Putamen (tissue), 1 donor: Measurements from ENCODE around the gene STAG3.
"Not testable (repeated sequence)": the region's sequence is repeated elsewhere in the genome, so short reads cannot be mapped to it uniquely, and the experiment has no call there.

Experiments used
- DNase-seq: peaks from one replicate; pipeline ENCODE4 v3.0.0-alpha.2; 2016; ENCODE audit warnings: low spot score

Gene STAG3

DNA sequence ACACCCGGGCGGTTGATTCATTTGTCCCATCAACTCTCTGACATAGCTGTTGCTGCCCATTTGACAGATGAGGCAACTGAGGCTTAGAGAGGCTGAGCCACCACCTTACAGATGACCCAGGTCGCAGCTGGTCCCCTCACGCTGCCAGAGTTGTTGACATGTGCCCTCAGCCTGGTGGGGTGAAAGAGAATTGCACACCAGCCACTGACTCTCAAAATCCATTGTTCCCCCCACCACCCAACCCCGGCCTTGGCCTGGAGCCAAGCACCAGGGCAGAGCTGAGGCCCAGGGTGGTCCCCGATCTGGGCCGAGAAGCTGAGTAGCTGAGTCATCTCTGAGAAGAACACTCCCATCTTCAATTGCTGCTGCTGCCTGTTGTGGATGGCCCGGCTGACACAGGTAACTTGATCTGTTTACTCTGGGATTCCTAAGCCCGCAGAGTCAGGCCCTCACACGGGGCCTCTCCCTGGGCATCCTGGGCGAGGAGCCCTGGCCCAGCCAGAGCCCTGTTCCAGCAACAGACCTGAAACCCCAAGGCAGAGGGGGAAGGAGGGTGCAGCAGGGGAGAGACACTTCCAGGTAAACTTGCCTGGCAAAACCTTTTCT lies 69.5 kb downstream of the STAG3 start:
- DNase-seq: no peak

DNA sequence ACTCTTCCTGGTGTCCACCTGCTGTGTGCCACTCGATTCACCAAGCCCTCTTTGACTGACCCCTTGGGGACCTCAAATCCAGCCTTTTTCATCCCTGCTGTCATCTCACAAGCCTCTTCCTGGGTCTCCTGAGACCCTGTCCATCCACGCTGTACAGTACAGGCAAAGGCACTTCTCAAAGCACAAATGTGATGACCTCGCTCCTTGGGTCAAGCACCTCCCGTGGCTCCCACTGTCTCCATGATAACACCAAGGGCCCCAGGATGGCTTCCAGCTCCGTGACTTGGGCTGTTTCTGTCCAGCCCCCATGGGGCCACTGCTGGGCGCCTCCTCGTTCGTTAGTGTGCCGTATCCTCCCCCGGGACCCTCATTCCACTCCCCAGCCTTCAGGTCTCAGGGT lies 70.8 kb downstream of the STAG3 start:
- DNase-seq: no peak

DNA sequence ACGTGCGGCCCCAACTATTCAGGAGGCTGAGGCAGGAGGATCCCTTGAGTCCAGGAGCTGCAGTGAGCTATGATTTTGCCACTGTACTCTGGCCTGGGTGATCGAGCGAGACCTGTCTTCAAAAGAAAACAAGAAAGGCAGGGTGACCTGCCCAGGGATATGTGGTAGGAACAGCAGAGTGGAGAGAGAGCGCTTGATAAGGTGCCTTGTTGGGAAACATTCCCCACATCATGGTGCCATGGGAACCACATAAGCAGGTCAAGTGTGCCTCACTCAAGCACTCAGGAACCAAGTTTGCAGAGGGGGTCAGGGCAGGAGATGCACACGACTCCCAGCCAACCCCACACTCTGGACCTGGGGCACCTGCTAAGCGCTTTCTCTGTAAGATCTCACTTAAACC lies 79.3 kb downstream of the STAG3 start:
- DNase-seq: no peak

DNA sequence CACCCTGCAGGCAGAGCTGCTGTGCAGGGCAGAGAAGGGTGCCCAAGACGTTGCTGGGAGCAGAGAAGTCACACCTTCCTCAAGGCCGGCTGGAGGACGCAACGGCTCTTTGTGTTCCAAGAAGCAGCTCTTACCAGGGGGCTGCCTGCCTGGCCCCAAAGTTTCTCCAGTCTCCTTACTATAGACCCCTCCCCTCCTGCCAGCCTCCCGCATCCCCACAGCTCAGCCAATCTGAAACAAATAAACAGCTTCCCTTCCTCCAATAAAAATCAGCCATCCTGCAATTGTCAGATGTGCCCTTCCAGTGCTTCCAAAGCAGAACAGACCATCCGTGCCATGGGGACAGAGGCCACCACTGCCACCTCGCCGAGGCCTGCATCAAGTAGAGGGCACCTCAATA lies 82.3 kb downstream of the STAG3 start:
- not testable (repeated sequence) for DNase-seq

DNA sequence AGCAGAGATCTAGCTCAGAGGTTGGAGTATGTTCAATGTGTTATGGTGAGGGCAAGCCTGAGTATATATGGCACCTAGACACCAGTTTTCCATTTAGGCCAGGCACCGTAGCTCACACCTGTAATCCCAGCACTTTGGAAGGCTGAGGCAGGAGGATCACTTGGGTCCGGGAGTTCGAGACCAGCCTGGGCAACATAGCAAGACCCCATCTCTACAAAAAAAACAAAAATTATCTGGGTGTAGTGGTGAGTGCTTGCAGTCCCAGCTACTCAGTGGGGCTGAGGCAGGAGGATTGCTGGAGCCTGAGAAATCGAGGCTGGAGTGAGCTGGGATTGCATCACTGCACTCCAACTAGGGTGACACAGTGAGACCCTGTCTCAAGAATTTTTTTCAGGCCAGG lies 85.2 kb downstream of the STAG3 start:
- DNase-seq: not testable (repeated sequence)
